Naive B cell (primary cell): ENCODE measurements around the gene SGTA. TPM values are rescaled to one million over a fixed set of nuclear protein-coding genes. Genes with fewer than 3 reads are reported as not detected.

ENCODE experiments used
- ATAC-seq, 2 donors: fragments of 150-1000 bp; cut with Tn5 transposase; 2 replicates each; pipeline ENCODE4 v1.10.0; 2021; ENCODE audit warnings: low read depth in 2 of 2, mild to moderate bottlenecking in 2 of 2, moderate library complexity in 2 of 2
- DNase-seq: peaks from one replicate; pipeline ENCODE4 v3.0.0; 2022
- H3K27ac Mint-ChIP-seq, 6 donors: one replicate each; pipeline ENCODE4 v1.8.0; 2020 to 2022; ENCODE audit warnings: mild to moderate bottlenecking in 6 of 6, mixed read lengths in 6 of 6, moderate library complexity in 5 of 6, inconsistent platforms in 2 of 6
- H3K27me3 Mint-ChIP-seq, 3 donors: one replicate each; pipeline ENCODE4 v1.8.0; 2021 to 2022; ENCODE audit warnings: mixed read lengths in 3 of 3, mild to moderate bottlenecking in 1 of 3
- H3K36me3 Mint-ChIP-seq, 2 donors: one replicate each; pipeline ENCODE4 v1.8.0; 2020 to 2022; ENCODE audit warnings: mixed read lengths in 2 of 2, inconsistent platforms in 1 of 2, mild to moderate bottlenecking in 1 of 2
- H3K4me1 Mint-ChIP-seq, 3 donors: one replicate each; pipeline ENCODE4 v1.8.0; 2020 to 2022; ENCODE audit warnings: mixed read lengths in 3 of 3, inconsistent platforms in 1 of 3, mild to moderate bottlenecking in 1 of 3, moderate library complexity in 1 of 3
- H3K4me3 Mint-ChIP-seq, 8 donors: one replicate each; pipeline ENCODE4 v1.8.0; 2020 to 2022; ENCODE audit warnings: mild to moderate bottlenecking in 8 of 8, mixed read lengths in 8 of 8, moderate library complexity in 8 of 8, inconsistent platforms in 2 of 8
- H3K9me3 Mint-ChIP-seq, 7 donors: one replicate each; pipeline ENCODE4 v1.8.0; 2020 to 2022; ENCODE audit warnings: mixed read lengths in 7 of 7, mild to moderate bottlenecking in 5 of 7, inconsistent platforms in 2 of 7, moderate library complexity in 1 of 7
- polyA plus RNA-seq, 6 donors: library from polyadenylated mRNA; unstranded; fragments of 300-500 nt; fragmentation: Illumina TruSeq; gene quantifications; one replicate each; pipeline ENCODE4 v1.2.3, GENCODE V29; 2021; ENCODE audit warnings: low read depth in 6 of 6

SGTA gene
- polyA plus RNA-seq, 6 donors from 2014 or later: 18.6 to 38.7 (median 26.3) TPM

GRCh38 chr19:2814426-2814825, 31.4 kb upstream of the SGTA start:
- Mint-ChIP-seq H3K4me1 (peaks cover 5 to 10% (median 8%) of the 10 kb centered on the region in 3 donors), H3K27me3 (no peaks in the 10 kb centered on the region), H3K27ac (no peak overlapping the region), H3K36me3 (peaks cover 0 to under 1% of the 10 kb centered on the region in 2 donors), H3K4me3 (no peak overlapping the region), H3K9me3 (peaks cover 0 to 2% (median 0%) of the 10 kb centered on the region in 7 donors)
- DNase-seq (no peak), ATAC-seq (no peak)

DNA sequence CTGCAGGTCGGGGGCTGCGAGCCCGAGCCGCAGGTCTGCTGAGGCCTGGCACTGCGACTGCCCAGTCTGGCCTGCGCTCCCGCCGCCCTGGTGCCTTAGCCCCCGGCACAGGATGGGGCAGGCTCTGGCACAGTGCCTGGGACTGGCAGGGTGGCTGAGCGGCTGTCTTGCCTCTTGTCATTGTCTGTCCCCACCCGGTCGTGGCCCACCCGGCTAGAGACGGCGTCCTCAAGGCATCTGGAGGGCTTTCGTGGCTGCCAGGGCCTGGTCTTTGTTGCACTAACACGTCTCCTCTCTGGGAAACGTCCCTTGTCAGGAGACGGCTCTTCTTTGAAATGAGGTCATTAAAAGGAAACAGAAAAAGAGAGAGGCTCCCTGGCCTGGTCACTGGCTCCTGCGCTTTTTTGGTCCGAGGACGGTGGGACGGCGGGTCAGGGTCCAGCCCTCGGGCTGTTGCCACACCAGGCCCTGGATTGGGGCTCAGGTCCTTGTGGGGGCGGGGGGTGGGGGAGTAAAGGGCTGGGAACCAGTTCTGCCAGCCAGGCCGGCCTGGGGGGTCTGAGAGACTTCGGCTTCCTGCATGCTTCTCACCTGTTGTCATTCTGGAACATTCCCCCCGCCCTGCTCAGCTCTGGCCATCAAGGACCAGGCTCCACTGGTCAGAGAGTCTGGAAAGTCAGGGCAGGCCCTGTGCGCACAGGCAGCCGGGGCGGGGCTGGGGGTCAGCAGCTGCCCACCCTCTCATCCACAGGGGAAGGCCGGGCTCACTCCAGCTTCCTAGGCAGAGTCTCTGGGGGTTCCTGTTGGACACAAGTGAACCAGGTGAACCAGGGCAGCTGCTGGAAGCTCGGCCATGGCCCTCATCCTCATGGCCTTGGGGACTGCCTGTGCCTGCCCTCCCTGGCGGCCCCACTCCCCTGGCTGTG, 30.4 kb upstream of the SGTA start:
- peaks cover 4 to 9% of the 10 kb centered on the region in 2 donors for H3K36me3 Mint-ChIP-seq
- no peak for DNase-seq
- H3K9me3 Mint-ChIP-seq: peaks cover 0 to 2% (median 0%) of the 10 kb centered on the region in 7 donors
- H3K27me3 Mint-ChIP-seq: no peaks in the 10 kb centered on the region
- H3K4me1 Mint-ChIP-seq: peaks cover 1 to 6% (median 6%) of the 10 kb centered on the region in 3 donors
- ATAC-seq: no peak
- H3K27ac Mint-ChIP-seq: no peak overlapping the region
- H3K4me3 Mint-ChIP-seq: no peak overlapping the region

GRCh38 chr19:2812414-2813234, 29.6 kb upstream of the SGTA start:
- ATAC-seq: no peak
- Mint-ChIP-seq H3K27me3 (no peaks in the 10 kb centered on the region), H3K27ac (no peak overlapping the region), H3K4me1 (peaks cover 0 to 5% (median 4%) of the 10 kb centered on the region in 3 donors), H3K36me3 (peaks cover 4 to 9% of the 10 kb centered on the region in 2 donors), H3K4me3 (no peak overlapping the region), H3K9me3 (peaks cover 0 to 2% (median 0%) of the 10 kb centered on the region in 7 donors)
- no peak for DNase-seq

GRCh38 chr19:2811735-2812413, 28.8 kb upstream of the SGTA start:
- no peaks in the 10 kb centered on the region for H3K9me3 Mint-ChIP-seq
- peaks cover 4 to 9% of the 10 kb centered on the region in 2 donors for H3K36me3 Mint-ChIP-seq
- H3K4me3 Mint-ChIP-seq: no peak overlapping the region
- no peak overlapping the region for H3K27ac Mint-ChIP-seq
- H3K27me3 Mint-ChIP-seq: no peaks in the 10 kb centered on the region
- ATAC-seq (no peak), DNase-seq (no peak)
- peaks cover 0 to 1% (median 0%) of the 10 kb centered on the region in 3 donors for H3K4me1 Mint-ChIP-seq

GRCh38 chr19:2811221-2811722, 28.2 kb upstream of the SGTA start:
- ATAC-seq: no peak

DNA sequence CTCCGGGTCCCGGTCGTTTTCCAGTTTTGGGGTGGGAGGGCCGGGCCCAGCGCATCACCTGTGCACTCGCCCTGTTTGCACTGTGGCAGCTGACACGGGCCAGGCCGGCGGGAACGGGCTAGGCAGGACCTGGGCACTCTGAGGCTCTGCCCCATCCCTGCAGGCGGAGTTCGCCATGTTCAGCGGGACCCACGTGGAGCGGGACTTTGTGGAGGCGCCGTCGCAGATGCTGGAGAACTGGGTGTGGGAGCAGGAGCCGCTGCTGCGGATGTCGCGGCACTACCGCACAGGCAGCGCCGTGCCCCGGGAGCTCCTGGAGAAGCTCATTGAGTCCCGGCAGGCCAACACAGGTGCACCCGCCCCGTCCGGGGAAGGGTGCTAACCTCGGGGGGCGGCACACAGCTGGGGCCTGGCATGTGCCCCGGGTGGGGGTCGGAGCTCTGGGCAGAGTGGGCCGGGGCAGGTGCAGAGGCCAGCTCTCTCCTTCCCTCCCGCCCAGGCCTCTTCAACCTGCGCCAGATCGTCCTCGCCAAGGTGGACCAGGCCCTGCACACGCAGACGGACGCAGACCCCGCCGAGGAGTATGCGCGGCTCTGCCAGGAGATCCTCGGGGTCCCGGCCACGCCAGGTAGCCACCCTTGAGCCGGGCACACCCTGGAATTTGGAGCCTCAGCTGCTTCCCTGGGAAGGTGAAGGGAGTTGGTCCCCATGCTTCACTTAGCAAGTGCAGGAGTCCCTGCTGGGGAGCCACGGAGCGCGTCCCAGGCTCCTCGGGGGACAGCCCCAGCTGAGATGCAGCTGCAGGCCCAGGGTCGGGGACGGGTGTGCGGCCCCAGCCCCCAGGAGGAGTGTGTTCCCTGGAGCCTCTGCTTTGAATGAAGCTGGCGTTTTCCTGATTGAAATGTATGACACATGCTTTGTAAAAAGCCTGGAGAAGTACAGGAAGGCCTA, 27.3 kb upstream of the SGTA start:
- Mint-ChIP-seq H3K4me1 (peaks cover 0 to 1% (median 0%) of the 10 kb centered on the region in 3 donors), H3K9me3 (no peaks in the 10 kb centered on the region), H3K4me3 (no peak overlapping the region), H3K36me3 (peaks cover 4 to 9% of the 10 kb centered on the region in 2 donors), H3K27ac (peak overlapping the region in 1 of 6 donors; percentile 70), H3K27me3 (no peaks in the 10 kb centered on the region)
- ATAC-seq (no peak), DNase-seq (no peak)

More at GRCh38 chr19:2811221-2811722, 28.2 kb upstream of the SGTA start:
- no peak for DNase-seq
- H3K9me3 Mint-ChIP-seq: no peaks in the 10 kb centered on the region
- no peaks in the 10 kb centered on the region for H3K27me3 Mint-ChIP-seq
- peaks cover 0 to 1% (median 0%) of the 10 kb centered on the region in 3 donors for H3K4me1 Mint-ChIP-seq
- no peak overlapping the region for H3K4me3 Mint-ChIP-seq
- H3K27ac Mint-ChIP-seq: peak overlapping the region in 1 of 6 donors; percentile 70
- peaks cover 4 to 9% of the 10 kb centered on the region in 2 donors for H3K36me3 Mint-ChIP-seq

GRCh38 chr19:2809387-2810140, 26.5 kb upstream of the SGTA start:
- no peak overlapping the region for H3K27ac Mint-ChIP-seq
- ATAC-seq (no peak), DNase-seq (no peak)
- no peak overlapping the region for H3K4me3 Mint-ChIP-seq
- no peaks in the 10 kb centered on the region for H3K27me3 Mint-ChIP-seq
- no peaks in the 10 kb centered on the region for H3K9me3 Mint-ChIP-seq
- peaks cover 4 to 9% of the 10 kb centered on the region in 2 donors for H3K36me3 Mint-ChIP-seq
- H3K4me1 Mint-ChIP-seq: peaks cover 0 to 1% (median 0%) of the 10 kb centered on the region in 3 donors

- ATAC-seq: no peak
- Mint-ChIP-seq H3K36me3 (peaks cover 4 to 9% of the 10 kb centered on the region in 2 donors), H3K4me3 (no peak overlapping the region), H3K9me3 (no peaks in the 10 kb centered on the region), H3K27ac (no peak overlapping the region), H3K4me1 (peaks cover 0 to 5% (median 1%) of the 10 kb centered on the region in 3 donors), H3K27me3 (no peaks in the 10 kb centered on the region)
- DNase-seq: no peak
Measured at GRCh38 chr19:2808129-2808941, 25.3 kb upstream of the SGTA start.

DNA sequence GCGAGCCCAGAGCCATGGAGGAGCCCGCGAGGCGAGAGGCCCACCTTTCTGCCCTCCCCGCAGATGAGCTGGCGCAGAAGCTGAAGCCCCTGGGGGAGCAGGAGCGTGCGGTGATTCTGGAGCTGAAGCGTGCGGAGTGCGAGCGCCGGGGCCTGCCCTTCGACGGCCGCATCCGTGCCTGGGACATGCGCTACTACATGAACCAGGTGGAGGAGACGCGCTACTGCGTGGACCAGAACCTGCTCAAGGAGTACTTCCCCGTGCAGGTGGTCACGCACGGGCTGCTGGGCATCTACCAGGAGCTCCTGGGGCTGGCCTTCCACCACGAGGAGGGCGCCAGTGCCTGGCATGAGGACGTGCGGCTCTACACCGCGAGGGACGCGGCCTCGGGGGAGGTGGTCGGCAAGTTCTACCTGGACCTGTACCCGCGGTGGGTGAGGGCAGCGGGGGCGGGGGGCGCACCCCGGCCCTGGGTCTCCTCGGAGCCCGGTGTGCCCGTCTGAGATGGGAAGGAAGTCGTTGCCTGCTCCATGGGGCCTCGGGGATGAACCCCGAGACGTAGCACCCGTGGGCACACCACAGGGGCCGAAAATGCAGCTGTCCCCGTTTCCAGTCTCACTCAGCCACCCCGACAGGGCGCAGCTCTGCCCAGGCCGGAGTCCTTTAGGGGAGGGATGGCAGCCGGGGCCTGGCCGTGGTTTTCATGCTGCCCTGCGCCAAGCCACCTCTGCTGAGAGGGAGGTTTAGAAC, 24.5 kb upstream of the SGTA start:
- DNase-seq: no peak
- no peaks in the 10 kb centered on the region for H3K9me3 Mint-ChIP-seq
- H3K4me3 Mint-ChIP-seq: no peak overlapping the region
- H3K27ac Mint-ChIP-seq: no peak overlapping the region
- H3K27me3 Mint-ChIP-seq: no peaks in the 10 kb centered on the region
- peaks cover 1 to 9% (median 3%) of the 10 kb centered on the region in 3 donors for H3K4me1 Mint-ChIP-seq
- peaks cover 4 to 14% of the 10 kb centered on the region in 2 donors for H3K36me3 Mint-ChIP-seq
- ATAC-seq: no peak

DNA sequence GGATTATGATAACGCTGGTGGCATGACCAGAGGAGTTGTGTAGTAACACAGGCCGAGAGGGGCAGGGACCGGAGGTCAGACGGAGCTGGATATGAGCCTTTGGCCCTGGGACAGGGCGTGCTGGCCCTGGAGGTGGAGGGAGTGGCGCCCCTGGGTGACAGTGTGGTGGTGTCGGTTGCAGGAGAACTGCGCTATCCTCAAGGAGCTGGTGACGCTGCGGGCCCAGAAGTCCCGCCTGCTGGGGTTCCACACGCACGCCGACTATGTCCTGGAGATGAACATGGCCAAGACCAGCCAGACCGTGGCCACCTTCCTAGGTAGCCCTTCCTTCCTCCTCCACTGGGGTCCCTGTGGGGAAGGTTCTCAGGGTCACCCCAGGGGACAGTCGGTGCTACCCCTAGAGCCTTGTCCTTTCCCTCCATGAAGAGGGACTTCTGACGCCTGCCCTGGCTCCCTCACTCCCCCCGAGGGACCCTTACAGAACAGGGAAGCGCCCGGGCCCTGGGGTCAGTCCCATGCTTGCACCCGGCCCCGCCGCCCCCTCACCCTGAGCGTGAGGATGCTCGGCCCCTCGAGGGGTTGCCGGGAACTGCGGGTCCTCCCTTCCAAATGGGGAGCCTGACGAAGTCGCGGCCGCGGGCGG, 23.8 kb upstream of the SGTA start:
- H3K4me1 Mint-ChIP-seq: peaks cover 3 to 11% (median 5%) of the 10 kb centered on the region in 3 donors
- ATAC-seq (no peak), DNase-seq (no peak)
- H3K27me3 Mint-ChIP-seq: no peaks in the 10 kb centered on the region
- no peaks in the 10 kb centered on the region for H3K9me3 Mint-ChIP-seq
- no peak overlapping the region for H3K27ac Mint-ChIP-seq
- no peak overlapping the region for H3K4me3 Mint-ChIP-seq
- peaks cover 4 to 21% of the 10 kb centered on the region in 2 donors for H3K36me3 Mint-ChIP-seq
